ENCODE measurements around the gene CLDN2. TPM values are rescaled to one million over a fixed set of nuclear protein-coding genes. Genes with fewer than 3 reads are reported as not detected.
"Not testable (repeated sequence)": the region's sequence is repeated elsewhere in the genome, so short reads cannot be mapped to it uniquely, and the experiment has no call there.

CLDN2 gene
- not detected for total RNA-seq

GRCh38 chrX:106919932-106920452 lies at the start of gene CLDN2:
Gene CLDN2, plus strand, starts transcription at chrX:106920402. Its CDS starts 7,827 bp downstream, at chrX:106928229.
- H3K9me3 Mint-ChIP-seq (ENCODE audit: insufficient read depth): no peaks in the 10 kb centered on the region
- no peaks in the 10 kb centered on the region for H3K36me3 Mint-ChIP-seq (ENCODE audit: low read depth)
- DNase-seq (no peak), ATAC-seq (no peak)
- H3K27me3 Mint-ChIP-seq (ENCODE audit: low read depth): peaks cover 8% of the 10 kb centered on the region
- H3K27ac Mint-ChIP-seq: no peak within 1 kb of the TSS
- no peak within 1 kb of the TSS for H3K4me3 Mint-ChIP-seq
- ChIA-PET POLR2A (no interaction called here), CTCF (no interaction called here)
- peaks cover 7% of the 10 kb centered on the region for H3K4me1 Mint-ChIP-seq (ENCODE audit: low read depth)

GRCh38 chrX:106872796-106873195 lies 47.4 kb upstream of the CLDN2 start:
- H3K36me3 Mint-ChIP-seq (ENCODE audit: low read depth); H3K27me3 Mint-ChIP-seq (ENCODE audit: low read depth); H3K27ac Mint-ChIP-seq; POLR2A ChIA-PET; ATAC-seq; CTCF ChIA-PET; H3K9me3 Mint-ChIP-seq (ENCODE audit: insufficient read depth); H3K4me1 Mint-ChIP-seq (ENCODE audit: low read depth); H3K4me3 Mint-ChIP-seq; DNase-seq: not testable (repeated sequence)

GRCh38 chrX:106874075-106874474 lies 46.1 kb upstream of the CLDN2 start:
- Mint-ChIP-seq H3K9me3 (ENCODE audit: insufficient read depth) (no peaks in the 10 kb centered on the region), H3K36me3 (ENCODE audit: low read depth) (no peaks in the 10 kb centered on the region), H3K27ac (no peak overlapping the region), H3K4me3 (no peak overlapping the region), H3K27me3 (ENCODE audit: low read depth) (peaks cover 2% of the 10 kb centered on the region), H3K4me1 (ENCODE audit: low read depth) (no peaks in the 10 kb centered on the region)
- no peak for ATAC-seq
- CTCF ChIA-PET: interaction anchor here (1.1 to 1.4 kb wide), 3 partner anchors 8 to 19 kb away, joined by 3 to 5 read pairs (median 3); no protein-coding TSS in a partner anchor
- no peak for DNase-seq
- POLR2A ChIA-PET: no interaction called here

GRCh38 chrX:106875151-106875550 lies 45.1 kb upstream of the CLDN2 start:
- Mint-ChIP-seq H3K4me1 (ENCODE audit: low read depth) (no peaks in the 10 kb centered on the region), H3K27ac (no peak overlapping the region), H3K27me3 (ENCODE audit: low read depth) (peaks cover 2% of the 10 kb centered on the region), H3K4me3 (no peak overlapping the region), H3K36me3 (ENCODE audit: low read depth) (no peaks in the 10 kb centered on the region), H3K9me3 (ENCODE audit: insufficient read depth) (no peaks in the 10 kb centered on the region)
- CTCF ChIA-PET: interaction anchor here (0.6 to 1.4 kb wide), 3 partner anchors 9 to 19 kb away, joined by 3 to 5 read pairs (median 4); no protein-coding TSS in a partner anchor
- POLR2A ChIA-PET: no interaction called here
- ATAC-seq (no peak), DNase-seq (no peak)

GRCh38 chrX:106889468-106889867 lies 30.7 kb upstream of the CLDN2 start:
- Mint-ChIP-seq H3K9me3 (ENCODE audit: insufficient read depth) (no peaks in the 10 kb centered on the region), H3K27ac (no peak overlapping the region), H3K4me1 (ENCODE audit: low read depth) (no peaks in the 10 kb centered on the region), H3K4me3 (no peak overlapping the region), H3K36me3 (ENCODE audit: low read depth) (no peaks in the 10 kb centered on the region), H3K27me3 (ENCODE audit: low read depth) (peaks cover 9% of the 10 kb centered on the region)
- ChIA-PET POLR2A (no interaction called here), CTCF (no interaction called here)
- ATAC-seq: no peak
- DNase-seq: no peak

- CTCF ChIA-PET: interaction anchor here (1.3 to 1.4 kb wide), 2 partner anchors 15 to 21 kb away, joined by 3 read pairs; no protein-coding TSS in a partner anchor
- H3K9me3 Mint-ChIP-seq (ENCODE audit: insufficient read depth): no peaks in the 10 kb centered on the region
- H3K27ac Mint-ChIP-seq: no peak overlapping the region
- H3K36me3 Mint-ChIP-seq (ENCODE audit: low read depth): no peaks in the 10 kb centered on the region
- H3K4me1 Mint-ChIP-seq (ENCODE audit: low read depth): no peaks in the 10 kb centered on the region
- POLR2A ChIA-PET: no interaction called here
- DNase-seq (no peak), ATAC-seq (no peak)
- H3K4me3 Mint-ChIP-seq: no peak overlapping the region
- peaks cover 9% of the 10 kb centered on the region for H3K27me3 Mint-ChIP-seq (ENCODE audit: low read depth)
Observed at GRCh38 chrX:106891762-106892460, 28.3 kb upstream of the CLDN2 start.

GRCh38 chrX:106894392-106894909 lies 25.8 kb upstream of the CLDN2 start:
- ATAC-seq: no peak
- Mint-ChIP-seq H3K36me3 (ENCODE audit: low read depth) (no peaks in the 10 kb centered on the region), H3K27me3 (ENCODE audit: low read depth) (no peaks in the 10 kb centered on the region), H3K4me1 (ENCODE audit: low read depth) (no peaks in the 10 kb centered on the region), H3K9me3 (ENCODE audit: insufficient read depth) (no peaks in the 10 kb centered on the region), H3K4me3 (no peak overlapping the region), H3K27ac (no peak overlapping the region)
- ChIA-PET POLR2A (no interaction called here), CTCF (interaction anchor here (0.7 to 2.0 kb wide), 11 partner anchors 8 to 534 kb away, joined by 3 to 5 read pairs (median 3); partner anchors contain the start of gene RIPPLY1)
- peak; percentile 46 for DNase-seq

GRCh38 chrX:106894978-106895452 lies 25.2 kb upstream of the CLDN2 start:
- Mint-ChIP-seq H3K4me1 (ENCODE audit: low read depth) (no peaks in the 10 kb centered on the region), H3K4me3 (no peak overlapping the region), H3K36me3 (ENCODE audit: low read depth) (no peaks in the 10 kb centered on the region), H3K9me3 (ENCODE audit: insufficient read depth) (no peaks in the 10 kb centered on the region), H3K27ac (no peak overlapping the region), H3K27me3 (ENCODE audit: low read depth) (no peaks in the 10 kb centered on the region)
- no peak for DNase-seq
- no peak for ATAC-seq
- POLR2A ChIA-PET: no interaction called here
- CTCF ChIA-PET: interaction anchor here (0.8 to 1.6 kb wide), 6 partner anchors 8 to 57 kb away, joined by 3 to 5 read pairs (median 4); partner anchors contain the start of gene RIPPLY1

GRCh38 chrX:106897259-106897658 lies 22.9 kb upstream of the CLDN2 start:
- no peak overlapping the region for H3K4me3 Mint-ChIP-seq
- no peaks in the 10 kb centered on the region for H3K9me3 Mint-ChIP-seq (ENCODE audit: insufficient read depth)
- DNase-seq (no peak), ATAC-seq (no peak)
- H3K4me1 Mint-ChIP-seq (ENCODE audit: low read depth): no peaks in the 10 kb centered on the region
- H3K27ac Mint-ChIP-seq: no peak overlapping the region
- POLR2A ChIA-PET: no interaction called here
- CTCF ChIA-PET: interaction anchor here (1.1 to 2.3 kb wide), 3 partner anchors 9 to 55 kb away, joined by 3 to 10 read pairs (median 3); no protein-coding TSS in a partner anchor
- no peaks in the 10 kb centered on the region for H3K36me3 Mint-ChIP-seq (ENCODE audit: low read depth)
- no peaks in the 10 kb centered on the region for H3K27me3 Mint-ChIP-seq (ENCODE audit: low read depth)

- Mint-ChIP-seq H3K36me3 (ENCODE audit: low read depth) (no peaks in the 10 kb centered on the region), H3K27ac (no peak overlapping the region), H3K9me3 (ENCODE audit: insufficient read depth) (no peaks in the 10 kb centered on the region), H3K27me3 (ENCODE audit: low read depth) (no peaks in the 10 kb centered on the region), H3K4me3 (no peak overlapping the region), H3K4me1 (ENCODE audit: low read depth) (no peaks in the 10 kb centered on the region)
- ATAC-seq (no peak), DNase-seq (peak; percentile 24)
- POLR2A ChIA-PET: no interaction called here
- CTCF ChIA-PET: interaction anchor here (0.7 to 2.3 kb wide), 13 partner anchors 8 to 880 kb away, joined by 3 to 10 read pairs (median 3); no protein-coding TSS in a partner anchor
Observed at GRCh38 chrX:106898462-106898861, 21.7 kb upstream of the CLDN2 start.

- Mint-ChIP-seq H3K27ac (no peak overlapping the region), H3K4me3 (no peak overlapping the region), H3K4me1 (ENCODE audit: low read depth) (no peaks in the 10 kb centered on the region), H3K36me3 (ENCODE audit: low read depth) (no peaks in the 10 kb centered on the region), H3K27me3 (ENCODE audit: low read depth) (no peaks in the 10 kb centered on the region), H3K9me3 (ENCODE audit: insufficient read depth) (no peaks in the 10 kb centered on the region)
- DNase-seq: no peak
- ATAC-seq: no peak
- ChIA-PET CTCF (interaction anchor here (0.6 to 2.3 kb wide), 9 partner anchors 9 to 933 kb away, joined by 3 to 10 read pairs (median 3); no protein-coding TSS in a partner anchor), POLR2A (no interaction called here)
Observed at GRCh38 chrX:106899276-106899675, 20.9 kb upstream of the CLDN2 start.

GRCh38 chrX:106899841-106900240 lies 20.4 kb upstream of the CLDN2 start:
- POLR2A ChIA-PET: no interaction called here
- DNase-seq (no peak), ATAC-seq (no peak)
- H3K36me3 Mint-ChIP-seq (ENCODE audit: low read depth): no peaks in the 10 kb centered on the region
- no peaks in the 10 kb centered on the region for H3K9me3 Mint-ChIP-seq (ENCODE audit: insufficient read depth)
- CTCF ChIA-PET: interaction anchor here (0.6 kb wide), 1 partner anchor 933 kb away, joined by 3 read pairs; no protein-coding TSS in a partner anchor
- H3K27ac Mint-ChIP-seq: no peak overlapping the region
- H3K4me3 Mint-ChIP-seq: no peak overlapping the region
- H3K4me1 Mint-ChIP-seq (ENCODE audit: low read depth): no peaks in the 10 kb centered on the region
- no peaks in the 10 kb centered on the region for H3K27me3 Mint-ChIP-seq (ENCODE audit: low read depth)
